ENCODE data around the gene TREML2. TPM values are rescaled to one million over a fixed set of nuclear protein-coding genes. Genes with fewer than 3 reads are reported as not detected.
A peak's percentile ranks its signal among the peaks of the same experiment; 100 is the strongest.

Gene TREML2
- not detected in 2 replicates for polyA plus RNA-seq
- polyA minus RNA-seq, result not detected in 2 replicates

GRCh38 chr6:41200901-41201763 lies at the start of gene TREML2:
Gene TREML2, minus strand, starts transcription at chr6:41201149. Its CDS starts 141 bp downstream, at chr6:41201008.
- H3F3A ChIP-seq (ENCODE audit: insufficient read depth, low read length, poor library complexity, severe bottlenecking), result no peaks in the 10 kb centered on the region
- no peaks in the 10 kb centered on the region for H3K9me3 ChIP-seq (ENCODE audit: low read length)
- H3K4me3 ChIP-seq (ENCODE audit: low read length), result peak within 1 kb of the TSS; percentile 5
- H3K9ac ChIP-seq (ENCODE audit: low read length), result no peak within 1 kb of the TSS
- TF ChIP-seq, protein P1, sequence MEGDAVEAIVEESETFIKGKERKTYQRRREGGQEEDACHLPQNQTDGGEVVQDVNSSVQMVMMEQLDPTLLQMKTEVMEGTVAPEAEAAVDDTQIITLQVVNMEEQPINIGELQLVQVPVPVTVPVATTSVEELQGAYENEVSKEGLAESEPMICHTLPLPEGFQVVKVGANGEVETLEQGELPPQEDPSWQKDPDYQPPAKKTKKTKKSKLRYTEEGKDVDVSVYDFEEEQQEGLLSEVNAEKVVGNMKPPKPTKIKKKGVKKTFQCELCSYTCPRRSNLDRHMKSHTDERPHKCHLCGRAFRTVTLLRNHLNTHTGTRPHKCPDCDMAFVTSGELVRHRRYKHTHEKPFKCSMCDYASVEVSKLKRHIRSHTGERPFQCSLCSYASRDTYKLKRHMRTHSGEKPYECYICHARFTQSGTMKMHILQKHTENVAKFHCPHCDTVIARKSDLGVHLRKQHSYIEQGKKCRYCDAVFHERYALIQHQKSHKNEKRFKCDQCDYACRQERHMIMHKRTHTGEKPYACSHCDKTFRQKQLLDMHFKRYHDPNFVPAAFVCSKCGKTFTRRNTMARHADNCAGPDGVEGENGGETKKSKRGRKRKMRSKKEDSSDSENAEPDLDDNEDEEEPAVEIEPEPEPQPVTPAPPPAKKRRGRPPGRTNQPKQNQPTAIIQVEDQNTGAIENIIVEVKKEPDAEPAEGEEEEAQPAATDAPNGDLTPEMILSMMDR (IDR thresholded peaks at IDR 0.05; ENCODE audit: poor library complexity, severe bottlenecking), result no peak
- TF ChIP-seq SMC3 (conservative IDR thresholded peaks at IDR 0.05; ENCODE audit: poor library complexity) (no peak), TAF1 (IDR thresholded peaks at IDR 0.05; ENCODE audit: low read depth) (no peak), MXI1 (conservative IDR thresholded peaks at IDR 0.05; ENCODE audit: poor library complexity, severe bottlenecking) (no peak), RAD21 (conservative IDR thresholded peaks at IDR 0.05) (no peak), REST (IDR thresholded peaks at IDR 0.05; ENCODE audit: borderline replicate concordance) (no peak), EZH2 (IDR thresholded peaks at IDR 0.05; ENCODE audit: borderline replicate concordance, insufficient read depth, low read length, poor library complexity, severe bottlenecking) (no peak), POLR2AphosphoS5 (IDR thresholded peaks at IDR 0.05) (no peak), EP300 (conservative IDR thresholded peaks at IDR 0.05; ENCODE audit: poor library complexity, severe bottlenecking) (no peak)
- no peak within 1 kb of the TSS for H2AFZ ChIP-seq (ENCODE audit: low read depth, low read length)
- no peak within 1 kb of the TSS for H3K4me2 ChIP-seq (ENCODE audit: low read length)
- no peaks in the 10 kb centered on the region for H3K27me3 ChIP-seq (ENCODE audit: insufficient read depth, low read depth, low read length)
- H3K9me2 ChIP-seq (ENCODE audit: insufficient read depth, low read length), result no peaks in the 10 kb centered on the region
- no peaks in the 10 kb centered on the region for H3K79me2 ChIP-seq (replicated peaks; ENCODE audit: insufficient read depth, low read length)
- no peaks in the 10 kb centered on the region for H4K20me1 ChIP-seq (ENCODE audit: insufficient read depth)
- peak within 1 kb of the TSS; percentile 21 for H3K27ac ChIP-seq (ENCODE audit: low read length)
- H3K36me3 ChIP-seq (ENCODE audit: insufficient read depth, low read length), result no peaks in the 10 kb centered on the region

DNA sequence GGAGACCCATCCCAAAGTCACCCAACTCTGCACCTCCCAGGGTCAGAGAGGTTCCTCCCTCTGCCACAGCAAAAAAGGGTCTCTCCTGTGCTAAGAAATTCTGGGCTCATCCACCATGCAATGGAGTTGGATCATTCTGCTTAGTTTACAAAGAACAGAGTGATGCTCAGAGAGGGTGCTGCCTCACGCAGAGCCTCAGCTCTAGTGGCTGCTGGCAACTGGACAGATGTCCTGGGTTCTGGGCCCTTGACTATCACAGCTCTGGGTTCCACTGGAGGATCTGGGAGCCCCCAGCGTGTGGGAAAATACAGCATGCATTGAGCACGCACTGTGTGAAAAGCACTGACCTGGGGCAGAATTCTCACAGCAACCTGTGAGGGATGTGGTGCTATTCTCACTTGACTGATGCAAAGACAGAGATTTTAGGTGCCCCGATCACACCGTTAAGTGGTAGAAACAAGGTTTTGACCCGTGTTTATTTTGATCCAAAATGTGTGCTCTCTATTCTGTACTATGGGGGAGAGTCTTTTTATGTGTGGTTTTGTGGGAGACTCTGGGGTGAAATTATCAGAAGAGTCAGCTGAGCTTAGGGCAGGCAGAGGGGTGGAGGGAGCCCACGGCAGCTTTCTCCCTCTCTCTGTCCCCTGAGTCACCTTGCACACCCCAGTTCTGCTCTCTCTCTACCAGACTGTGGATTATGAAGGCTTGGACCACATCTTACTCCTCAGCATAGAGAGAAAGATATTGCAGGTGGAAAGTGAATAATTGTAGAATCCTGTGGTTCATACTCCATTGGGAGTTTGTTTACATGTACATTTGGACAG lies 47.1 kb upstream of the TREML2 start:
- Histone ChIP-seq H3K79me2 (replicated peaks; ENCODE audit: insufficient read depth, low read length) (no peaks in the 10 kb centered on the region), H3K27me3 (ENCODE audit: insufficient read depth, low read depth, low read length) (no peaks in the 10 kb centered on the region), H3F3A (ENCODE audit: insufficient read depth, low read length, poor library complexity, severe bottlenecking) (no peaks in the 10 kb centered on the region), H3K9ac (ENCODE audit: low read length) (no peak overlapping the region), H3K4me3 (ENCODE audit: low read length) (no peak overlapping the region), H3K4me2 (ENCODE audit: low read length) (no peak overlapping the region), H3K36me3 (ENCODE audit: insufficient read depth, low read length) (no peaks in the 10 kb centered on the region), H3K9me2 (ENCODE audit: insufficient read depth, low read length) (no peaks in the 10 kb centered on the region), H2AFZ (ENCODE audit: low read depth, low read length) (no peak overlapping the region), H3K27ac (ENCODE audit: low read length) (no peak overlapping the region), H4K20me1 (ENCODE audit: insufficient read depth) (no peaks in the 10 kb centered on the region), H3K9me3 (ENCODE audit: low read length) (no peaks in the 10 kb centered on the region)
- TF ChIP-seq EZH2 (IDR thresholded peaks at IDR 0.05; ENCODE audit: borderline replicate concordance, insufficient read depth, low read length, poor library complexity, severe bottlenecking) (no peak), TAF1 (IDR thresholded peaks at IDR 0.05; ENCODE audit: low read depth) (no peak), POLR2AphosphoS5 (IDR thresholded peaks at IDR 0.05) (no peak), EP300 (conservative IDR thresholded peaks at IDR 0.05; ENCODE audit: poor library complexity, severe bottlenecking) (no peak), REST (IDR thresholded peaks at IDR 0.05; ENCODE audit: borderline replicate concordance) (no peak), RAD21 (conservative IDR thresholded peaks at IDR 0.05) (no peak), SMC3 (conservative IDR thresholded peaks at IDR 0.05; ENCODE audit: poor library complexity) (no peak), MXI1 (conservative IDR thresholded peaks at IDR 0.05; ENCODE audit: poor library complexity, severe bottlenecking) (no peak)
- TF ChIP-seq, protein P1 (IDR thresholded peaks at IDR 0.05; ENCODE audit: poor library complexity, severe bottlenecking), result no peak
